D721Med (cell line): ENCODE measurements around the gene MCCC2.
"Not testable (repeated sequence)": the region's sequence is repeated elsewhere in the genome, so short reads cannot be mapped to it uniquely, and the experiment has no call there.

Experiments used
- DNase-seq: peaks from one replicate; pipeline ENCODE4 v3.0.0; 2011; ENCODE audit warnings: low spot score; ENCODE audit not compliant: insufficient read length
- FAIRE-seq: peaks from 2 replicates; lab custom pipeline; 2011; peaks lifted over from hg19 to GRCh38; lab: Jason Lieb, UNC
- TF ChIP-seq, protein P1 (sequence below): IDR thresholded peaks from 2 replicates; pipeline ENCODE4 v1.5.1; 2012; ENCODE audit warnings: mild to moderate bottlenecking, control low read depth; ENCODE audit not compliant: insufficient read depth; ENCODE audit errors: missing control alignments

The MCCC2 gene

DNA sequence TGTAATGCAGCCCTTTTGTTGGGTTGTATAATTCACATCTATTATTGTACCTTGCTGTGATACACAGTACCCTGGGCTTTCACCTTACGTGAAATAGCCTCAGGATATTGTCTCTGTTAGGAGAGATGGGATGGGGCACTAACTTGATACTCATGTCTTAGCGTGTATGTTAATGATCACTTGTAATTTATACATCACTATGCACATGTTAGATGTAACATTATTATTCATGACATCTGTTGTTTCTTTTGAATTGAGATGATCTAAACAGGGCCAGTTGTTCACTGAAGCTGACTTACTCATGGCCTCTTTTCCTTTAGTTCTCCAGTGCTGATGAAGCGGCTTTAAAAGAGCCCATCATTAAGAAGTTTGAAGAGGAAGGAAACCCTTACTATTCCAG is 65.2 kb downstream of the MCCC2 start:
- TF ChIP-seq, protein P1, sequence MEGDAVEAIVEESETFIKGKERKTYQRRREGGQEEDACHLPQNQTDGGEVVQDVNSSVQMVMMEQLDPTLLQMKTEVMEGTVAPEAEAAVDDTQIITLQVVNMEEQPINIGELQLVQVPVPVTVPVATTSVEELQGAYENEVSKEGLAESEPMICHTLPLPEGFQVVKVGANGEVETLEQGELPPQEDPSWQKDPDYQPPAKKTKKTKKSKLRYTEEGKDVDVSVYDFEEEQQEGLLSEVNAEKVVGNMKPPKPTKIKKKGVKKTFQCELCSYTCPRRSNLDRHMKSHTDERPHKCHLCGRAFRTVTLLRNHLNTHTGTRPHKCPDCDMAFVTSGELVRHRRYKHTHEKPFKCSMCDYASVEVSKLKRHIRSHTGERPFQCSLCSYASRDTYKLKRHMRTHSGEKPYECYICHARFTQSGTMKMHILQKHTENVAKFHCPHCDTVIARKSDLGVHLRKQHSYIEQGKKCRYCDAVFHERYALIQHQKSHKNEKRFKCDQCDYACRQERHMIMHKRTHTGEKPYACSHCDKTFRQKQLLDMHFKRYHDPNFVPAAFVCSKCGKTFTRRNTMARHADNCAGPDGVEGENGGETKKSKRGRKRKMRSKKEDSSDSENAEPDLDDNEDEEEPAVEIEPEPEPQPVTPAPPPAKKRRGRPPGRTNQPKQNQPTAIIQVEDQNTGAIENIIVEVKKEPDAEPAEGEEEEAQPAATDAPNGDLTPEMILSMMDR: no peak
- DNase-seq (no peak), FAIRE-seq (no peak)

DNA sequence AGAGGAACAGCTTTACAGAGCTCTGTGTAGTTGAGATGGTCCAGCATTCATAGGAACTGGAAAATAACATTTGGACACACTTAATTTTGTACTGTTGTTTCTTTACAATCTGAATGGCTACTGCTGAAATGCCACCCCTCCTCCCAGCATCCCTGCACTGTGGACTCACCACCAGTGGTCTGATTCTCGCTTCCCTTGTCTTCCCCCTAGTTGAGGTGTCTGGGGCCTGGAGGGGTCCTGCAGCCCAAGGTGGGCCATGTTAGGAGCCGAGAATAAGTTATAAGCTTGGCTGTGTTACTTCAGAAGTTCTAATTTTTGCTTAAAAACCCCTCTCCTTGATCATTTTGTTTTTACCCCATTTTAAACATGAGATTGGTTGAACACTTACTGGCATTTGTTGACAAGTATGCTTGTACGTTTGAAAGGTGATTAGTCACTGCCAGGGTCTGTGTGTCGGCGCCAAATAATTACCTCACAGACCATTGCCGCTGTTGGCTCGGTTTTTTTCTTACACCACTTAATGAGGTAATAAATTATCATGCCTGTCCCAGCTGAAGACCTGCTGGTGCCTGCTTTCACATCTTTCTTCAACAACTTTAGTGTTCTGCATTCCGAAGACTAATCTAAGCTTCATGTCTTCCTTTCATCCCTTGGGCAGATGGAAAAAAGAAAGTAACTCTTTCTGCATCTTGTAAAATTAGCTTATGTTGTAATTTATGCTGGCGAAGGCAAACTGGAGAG is 65.8 kb downstream of the MCCC2 start:
- TF ChIP-seq, protein P1: no peak
- DNase-seq: no peak
- no peak for FAIRE-seq

- FAIRE-seq (peak; percentile 96), DNase-seq (peak; percentile 44)
- TF ChIP-seq, protein P1: no peak
Measured at GRCh38 chr5:71658916-71659662, 71.9 kb downstream of the MCCC2 start.

GRCh38 chr5:71662381-71662780 is 75.2 kb downstream of the MCCC2 start:
- DNase-seq (no peak), FAIRE-seq (no peak)
- TF ChIP-seq, protein P1: no peak

DNA sequence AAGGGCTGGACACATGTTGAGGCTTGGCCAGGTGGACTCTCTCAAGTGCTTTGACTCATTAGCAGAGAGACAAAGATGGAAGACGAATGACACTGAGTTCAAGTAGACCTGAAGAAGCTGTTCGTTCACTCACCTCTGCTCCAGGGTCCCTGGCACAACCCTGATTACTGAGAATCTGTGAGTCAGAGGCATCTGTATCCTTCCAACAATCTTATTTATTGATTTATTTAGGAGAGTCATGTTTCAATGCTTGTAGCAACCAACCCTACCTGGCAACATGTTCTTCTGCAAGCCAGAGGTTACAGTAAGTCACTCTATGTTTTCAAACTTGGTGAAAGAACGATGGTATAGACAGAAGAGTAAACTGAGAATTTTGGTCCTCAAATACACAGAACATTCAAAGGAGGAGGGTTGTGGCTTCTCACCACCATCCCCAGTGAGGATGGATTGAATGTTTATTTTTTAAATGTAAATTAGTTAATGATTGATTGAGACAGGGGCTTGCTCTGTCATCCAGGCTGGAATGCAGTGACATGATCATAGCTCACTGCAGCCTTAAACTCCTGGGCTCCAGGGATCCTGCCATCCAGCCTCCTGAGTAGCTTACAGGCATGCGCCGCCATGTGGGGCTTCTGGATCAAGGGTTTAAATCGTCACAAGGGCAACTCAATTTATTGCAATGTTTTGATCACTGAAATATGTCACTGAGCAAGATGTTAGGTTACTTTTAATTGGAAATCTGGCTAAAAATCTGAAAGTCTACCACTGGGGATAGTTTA is 76.2 kb downstream of the MCCC2 start:
- DNase-seq: no peak
- FAIRE-seq: no peak
- TF ChIP-seq, protein P1: no peak

GRCh38 chr5:71664615-71665014 is 77.5 kb downstream of the MCCC2 start:
- DNase-seq, FAIRE-seq: not testable (repeated sequence)

GRCh38 chr5:71666321-71666720 is 79.2 kb downstream of the MCCC2 start:
- FAIRE-seq (no peak), DNase-seq (no peak)
- TF ChIP-seq, protein P1: no peak
